Aorta (tissue), 5 donors: ENCODE results near the gene STK39. TPM values are rescaled to one million over a fixed set of nuclear protein-coding genes. Genes with fewer than 3 reads are reported as not detected.

Source experiments
- ATAC-seq: fragments of 200-7000 bp; cut with Tn5 transposase; one replicate; pipeline ENCODE4 v1.9.1; 2022; ENCODE audit warnings: moderate library complexity; ENCODE audit not compliant: low FRiP score
- DNase-seq, 2 donors: peaks; one replicate each; pipeline ENCODE4 v3.0.0-alpha.2; 2020
- H3K27ac ChIP-seq, 2 donors: one replicate each; pipeline ENCODE4 v1.5.1; 2013; ENCODE audit warnings: low read length in 2 of 2, mild to moderate bottlenecking in 2 of 2, moderate library complexity in 2 of 2, control low read depth in 1 of 2, inconsistent platforms in 1 of 2, low read depth in 1 of 2
- H3K27me3 ChIP-seq, 2 donors: one replicate each; pipeline ENCODE4 v1.6.1; 2013; ENCODE audit warnings: control low read depth in 1 of 2, low read length in 1 of 2, mild to moderate bottlenecking in 1 of 2, moderate library complexity in 1 of 2; ENCODE audit not compliant: insufficient read depth in 2 of 2, control insufficient read depth in 1 of 2
- H3K36me3 ChIP-seq, 2 donors: one replicate each; pipeline ENCODE4 v1.6.1; 2013; ENCODE audit warnings: control low read depth in 1 of 2, low read length in 1 of 2, mild to moderate bottlenecking in 1 of 2; ENCODE audit not compliant: insufficient read depth in 2 of 2, control insufficient read depth in 1 of 2
- H3K4me1 ChIP-seq, 2 donors: one replicate each; pipeline ENCODE4 v1.6.1; 2013; ENCODE audit warnings: low read length in 2 of 2, control low read depth in 1 of 2, mild to moderate bottlenecking in 1 of 2, moderate library complexity in 1 of 2; ENCODE audit not compliant: insufficient read depth in 2 of 2, control insufficient read depth in 1 of 2
- H3K4me3 ChIP-seq, 2 donors: one replicate each; pipeline ENCODE4 v1.5.1; 2013; ENCODE audit warnings: low read length in 2 of 2, control low read depth in 1 of 2, mild to moderate bottlenecking in 1 of 2
- H3K9me3 ChIP-seq: one replicate; pipeline ENCODE4 v1.6.1; 2013; ENCODE audit warnings: mild to moderate bottlenecking, low read length; ENCODE audit not compliant: control insufficient read depth
- WGBS, 2 donors: extraction: QIAGEN DNeasy Blood & Tissue Kit; methylation state at CpG; one replicate each; pipeline ENCODE4 v1.1.7; 2013; 5-methylcytosine and 5-hydroxymethylcytosine counted together
- intact Hi-C, 2 donors: fragments of 100-400 bp; cut with DNase I; formaldehyde crosslinking; loops; one replicate each; pipeline versions ENCODE4 v1.14.2 to v1.15.0; 2022
- polyA plus RNA-seq, 2 donors: library from polyadenylated mRNA; stranded (reverse); fragments of 200-250 nt; gene quantifications; one replicate each; pipeline ENCODE4 v1.2.3, GENCODE V29; 2013
- total RNA-seq, 2 donors: library from RNA; stranded (reverse); fragmentation: NEBNext Ultra II Directional; extraction: Animal tissue kit (Norgen Biotek cat#: 25700); gene quantifications; one replicate each; pipeline ENCODE4 v1.2.1, GENCODE V29; 2021
- donor health status: healthy with polysubstance abuse.
- donor health status: Bipolar disorder and iron deficiency.
- donor health status: DM: no; HTN: no; CAD: no.
- donor health status: DM: no; HTN: no; CAD: no.
- donor health status: DM: yes; HTN: yes; CAD: no.

Gene STK39
- total and polyA plus RNA-seq, 4 donors = 7.1 to 17.7 (median 14.4) TPM

- no peaks in the 10 kb centered on the region for H3K4me1 ChIP-seq
- no peak overlapping the region for H3K4me3 ChIP-seq
- intact Hi-C loops = loop anchor here in 1 of 2 donors (2.0 kb wide), 1 partner anchor 153 kb away; no protein-coding TSS in a partner anchor
- H3K9me3 ChIP-seq = no peaks in the 10 kb centered on the region
- no peaks in the 10 kb centered on the region for H3K36me3 ChIP-seq
- ATAC-seq (no peak), DNase-seq (no peak)
- 58 to 59% methylated on average over 5 of the region's 5 CpGs for WGBS, 2 donors
- no peaks in the 10 kb centered on the region for H3K27me3 ChIP-seq
- no peak overlapping the region for H3K27ac ChIP-seq
These were observed 281.3 kb downstream of the STK39 start for GRCh38 chr2:167965907-167966761.

- WGBS, 2 donors = 82% methylated on average over 5 of the region's 5 CpGs
- no peaks in the 10 kb centered on the region for H3K9me3 ChIP-seq
- no peak for ATAC-seq
- H3K4me1 ChIP-seq = no peaks in the 10 kb centered on the region
- no peak overlapping the region for H3K27ac ChIP-seq
- intact Hi-C loops = loop anchor here in 1 of 2 donors (2.0 kb wide), 1 partner anchor 154 kb away; no protein-coding TSS in a partner anchor
- no peak for DNase-seq
- no peaks in the 10 kb centered on the region for H3K27me3 ChIP-seq
- H3K36me3 ChIP-seq = no peaks in the 10 kb centered on the region
- H3K4me3 ChIP-seq = no peak overlapping the region
These were observed 282.6 kb downstream of the STK39 start for GRCh38 chr2:167964650-167965413.

- intact Hi-C loops = loop anchor here in 1 of 2 donors (2.0 kb wide), 1 partner anchor 155 kb away; no protein-coding TSS in a partner anchor
- Histone ChIP-seq H3K27ac (no peak overlapping the region), H3K36me3 (no peaks in the 10 kb centered on the region), H3K27me3 (no peaks in the 10 kb centered on the region), H3K9me3 (no peaks in the 10 kb centered on the region), H3K4me1 (no peaks in the 10 kb centered on the region), H3K4me3 (no peak overlapping the region)
- ATAC-seq (no peak), DNase-seq (no peak)
- 95% methylated on average over 9 of the region's 9 CpGs for WGBS, 2 donors
These were observed 283.3 kb downstream of the STK39 start for GRCh38 chr2:167963899-167964649.

- Histone ChIP-seq H3K27me3 (no peaks in the 10 kb centered on the region), H3K27ac (no peak overlapping the region), H3K36me3 (no peaks in the 10 kb centered on the region), H3K4me1 (no peaks in the 10 kb centered on the region), H3K9me3 (no peaks in the 10 kb centered on the region), H3K4me3 (no peak overlapping the region)
- ATAC-seq (no peak), DNase-seq (no peak)
- 55 to 62% methylated on average over 10 of the region's 10 CpGs for WGBS, 2 donors
- intact Hi-C loops = no loop called here
These were observed 284.8 kb downstream of the STK39 start for GRCh38 chr2:167962436-167963226.

- H3K9me3 ChIP-seq = no peaks in the 10 kb centered on the region
- H3K27ac ChIP-seq = no peak overlapping the region
- H3K27me3 ChIP-seq = no peaks in the 10 kb centered on the region
- DNase-seq (no peak), ATAC-seq (no peak)
- H3K4me1 ChIP-seq = no peaks in the 10 kb centered on the region
- WGBS, 2 donors = 92 to 96% methylated on average over 3 of the region's 3 CpGs
- intact Hi-C loops = no loop called here
- H3K36me3 ChIP-seq = no peaks in the 10 kb centered on the region
- no peak overlapping the region for H3K4me3 ChIP-seq
These were observed 285.8 kb downstream of the STK39 start for GRCh38 chr2:167961536-167962048.

- intact Hi-C loops = no loop called here
These were observed 287.2 kb downstream of the STK39 start for GRCh38 chr2:167960089-167960747.

GRCh38 chr2:167957662-167958061 is 289.7 kb downstream of the STK39 start:
- 95 to 98% methylated on average over 2 of the region's 2 CpGs for WGBS, 2 donors
- no peaks in the 10 kb centered on the region for H3K4me1 ChIP-seq
- DNase-seq = no peak
- no peaks in the 10 kb centered on the region for H3K36me3 ChIP-seq
- no peak overlapping the region for H3K27ac ChIP-seq
- H3K9me3 ChIP-seq = no peaks in the 10 kb centered on the region
- H3K4me3 ChIP-seq = no peak overlapping the region
- intact Hi-C loops = no loop called here
- H3K27me3 ChIP-seq = no peaks in the 10 kb centered on the region
- no peak for ATAC-seq

More at GRCh38 chr2:167960089-167960747, 287.2 kb downstream of the STK39 start:
- no peak overlapping the region for H3K4me3 ChIP-seq
- ATAC-seq (no peak), DNase-seq (no peak)
- 75 to 82% methylated on average over 9 of the region's 9 CpGs for WGBS, 2 donors
- H3K4me1 ChIP-seq = no peaks in the 10 kb centered on the region
- no peak overlapping the region for H3K27ac ChIP-seq
- H3K9me3 ChIP-seq = no peaks in the 10 kb centered on the region
- no peaks in the 10 kb centered on the region for H3K36me3 ChIP-seq
- no peaks in the 10 kb centered on the region for H3K27me3 ChIP-seq
